ENCODE measurements around the gene COL28A1. TPM values are rescaled to one million over a fixed set of nuclear protein-coding genes. Genes with fewer than 3 reads are reported as not detected.

COL28A1 gene
- total and polyA plus RNA-seq, 2 of the 13 experiments (the other 11 are each of a cell fraction or from before 2014, with no cell fraction given): 0.07 to 0.15 TPM

- TF ChIP-seq ZNF687 (CRISPR knock-in tag; IDR thresholded peaks at IDR 0.05) (peak; percentile 73), NFAT5 (CRISPR knock-in tag; IDR thresholded peaks at IDR 0.05) (no peak), ZFP91 (CRISPR knock-in tag; IDR thresholded peaks at IDR 0.05; ENCODE audit: borderline replicate concordance) (peak; percentile 63; the same call in 1 of the 2 replicates), HOMEZ (CRISPR knock-in tag; IDR thresholded peaks at IDR 0.05; ENCODE audit: low read depth) (0 out of 2 replicates have a peak, but pooled peaks have one; percentile 15), ZNF724P (CRISPR knock-in tag; IDR thresholded peaks at IDR 0.05; ENCODE audit: borderline replicate concordance) (peak; percentile 62; the same call in 1 of the 2 replicates), ZNF562 (CRISPR knock-in tag; IDR thresholded peaks at IDR 0.05; ENCODE audit: borderline replicate concordance) (0 out of 2 replicates have a peak, but pooled peaks have one; percentile 18), ZNF703 (CRISPR knock-in tag; IDR thresholded peaks at IDR 0.05; ENCODE audit: borderline replicate concordance) (no peak), ZNF143 (CRISPR knock-in tag; IDR thresholded peaks at IDR 0.05) (no peak), MED1 (CRISPR knock-in tag; IDR thresholded peaks at IDR 0.05) (no peak), RARA (CRISPR knock-in tag; IDR thresholded peaks at IDR 0.05) (peak; percentile 19; the same call in 1 of the 2 replicates), ZNF563 (CRISPR knock-in tag; IDR thresholded peaks at IDR 0.05) (peak; percentile 87), ZNF773 (CRISPR knock-in tag; IDR thresholded peaks at IDR 0.05; ENCODE audit: borderline replicate concordance) (no peak), ZBTB7B (CRISPR knock-in tag; IDR thresholded peaks at IDR 0.05) (no peak; the same call in 1 of the 2 replicates), TCF12 (IDR thresholded peaks at IDR 0.05) (no peak), TCF12 (CRISPR knock-in tag; IDR thresholded peaks at IDR 0.05) (no peak)
Observed at GRCh38 chr7:7566651-7567611, 31.3 kb upstream of the COL28A1 start, which contains the start of gene MIOS (continued).

All from HepG2 (cell line).